HepG2 (cell line): ENCODE results near the gene NFATC2. TPM values are rescaled to one million over a fixed set of nuclear protein-coding genes. Genes with fewer than 3 reads are reported as not detected.

ENCODE experiments used
- ARNTL ChIP-seq: sonication (generic); formaldehyde crosslinking; IDR thresholded peaks from 2 replicates; pipeline ENCODE4 v1.4.0; 2020; ENCODE audit warnings: mild to moderate bottlenecking, missing genetic modification reagents
- ATF7-NPFF ChIP-seq: sonication (generic); formaldehyde crosslinking; IDR thresholded peaks from 2 replicates; pipeline ENCODE4 v1.8.1; 2023; ENCODE audit warnings: mild to moderate bottlenecking, low read depth, missing genetic modification reagents, moderate library complexity
- CEBPZ ChIP-seq: IDR thresholded peaks from 2 replicates; pipeline ENCODE4 v1.6.1; 2012; ENCODE audit warnings: low read length, improper control_type of control experiment
- ELF4 ChIP-seq: sonication (generic); formaldehyde crosslinking; IDR thresholded peaks from 2 replicates; pipeline ENCODE4 v1.5.0; 2020; ENCODE audit warnings: missing genetic modification reagents, mild to moderate bottlenecking, moderate library complexity, borderline replicate concordance
- MAFF ChIP-seq: IDR thresholded peaks from 2 replicates; pipeline ENCODE4 v1.6.1; 2011; ENCODE audit warnings: low read depth, low read length, improper control_type of control experiment
- MIER2 ChIP-seq: IDR thresholded peaks from 2 replicates; pipeline ENCODE4 v1.6.1; 2016; ENCODE audit warnings: missing biosample characterization, missing genetic modification reagents
- NCOA5 ChIP-seq: sonication (generic); formaldehyde crosslinking; IDR thresholded peaks from 2 replicates; pipeline ENCODE4 v1.4.0; 2020; ENCODE audit warnings: missing genetic modification reagents
- NR2F6 ChIP-seq, 2 experiments: IDR thresholded peaks; 2 replicates each; pipeline ENCODE4 v1.6.1; 2016; ENCODE audit warnings: antibody characterized with exemption in 1 of 2, mild to moderate bottlenecking in 1 of 2
- NRL ChIP-seq: sonication (generic); formaldehyde crosslinking; IDR thresholded peaks from 2 replicates; pipeline ENCODE4 v1.5.0; 2020; ENCODE audit warnings: missing genetic modification reagents, mild to moderate bottlenecking, moderate library complexity, borderline replicate concordance
- SMAD1 ChIP-seq: sonication (generic); formaldehyde crosslinking; IDR thresholded peaks from 2 replicates; pipeline ENCODE4 v1.4.0; 2020; ENCODE audit warnings: missing genetic modification reagents, low read depth, mild to moderate bottlenecking, borderline replicate concordance
- SNAPC4 ChIP-seq: sonication (generic); formaldehyde crosslinking; IDR thresholded peaks from 2 replicates; pipeline ENCODE4 v1.4.0; 2020; ENCODE audit warnings: mild to moderate bottlenecking, missing genetic modification reagents
- THAP11 ChIP-seq: IDR thresholded peaks from 2 replicates; pipeline ENCODE4 v1.6.1; 2016; ENCODE audit warnings: missing biosample characterization, missing genetic modification reagents
- TOE1 ChIP-seq: sonication (generic); formaldehyde crosslinking; IDR thresholded peaks from 2 replicates; pipeline ENCODE4 v1.4.0; 2020; ENCODE audit warnings: mild to moderate bottlenecking, missing genetic modification reagents
- TSC22D2 ChIP-seq: sonication (generic); formaldehyde crosslinking; IDR thresholded peaks from 2 replicates; pipeline ENCODE4 v1.5.1; 2020; ENCODE audit warnings: missing genetic modification reagents, mild to moderate bottlenecking, borderline replicate concordance
- ZFP62 ChIP-seq: sonication (generic); formaldehyde crosslinking; IDR thresholded peaks from 2 replicates; pipeline ENCODE4 v1.4.0; 2020; ENCODE audit warnings: missing genetic modification reagents
- ZMAT3 ChIP-seq: sonication (generic); formaldehyde crosslinking; conservative IDR thresholded peaks from 2 replicates; pipeline ENCODE4 v1.7.0; 2021; ENCODE audit warnings: missing genetic modification reagents
- ZNF205 ChIP-seq: IDR thresholded peaks from 2 replicates; pipeline ENCODE4 v1.6.1; 2018; ENCODE audit warnings: missing biosample characterization, missing genetic modification reagents
- ZNF253 ChIP-seq: sonication (generic); formaldehyde crosslinking; IDR thresholded peaks from 2 replicates; pipeline ENCODE4 v1.8.0; 2022; ENCODE audit warnings: mild to moderate bottlenecking, missing genetic modification reagents, borderline replicate concordance
- ZNF350 ChIP-seq: sonication (generic); formaldehyde crosslinking; IDR thresholded peaks from 2 replicates; pipeline ENCODE4 v1.4.0; 2020; ENCODE audit warnings: mild to moderate bottlenecking, low read depth, missing genetic modification reagents, borderline replicate concordance
- ZNF556 ChIP-seq: sonication (generic); formaldehyde crosslinking; IDR thresholded peaks from 2 replicates; pipeline ENCODE4 v1.4.0; 2020; ENCODE audit warnings: mild to moderate bottlenecking, missing genetic modification reagents, borderline replicate concordance
- ZNF562 ChIP-seq: sonication (generic); formaldehyde crosslinking; IDR thresholded peaks from 2 replicates; pipeline ENCODE4 v1.8.0; 2022; ENCODE audit warnings: missing genetic modification reagents, borderline replicate concordance
- ZNF724P ChIP-seq: sonication (generic); formaldehyde crosslinking; IDR thresholded peaks from 2 replicates; pipeline ENCODE4 v1.8.0; 2022; ENCODE audit warnings: missing genetic modification reagents, borderline replicate concordance
- polyA plus RNA-seq, 8 experiments: library from polyadenylated mRNA; depleted of rRNA in 3 of 8; stranded (reverse) in 7 of 8; unstranded in 1 of 8; fragments of >200 nt; fragmentation: Illumina TruSeq in 4 of 8; extraction: Trizol in 4 of 8; gene quantifications; 2 replicates each; pipeline versions ENCODE4 v1.2.1 to v1.2.3, GENCODE V29; 2011 to 2016; ENCODE audit warnings: low read depth in 4 of 8, missing spikeins in 1 of 8, mixed read lengths in 1 of 8; ENCODE audit not compliant: insufficient read depth in 1 of 8
- total RNA-seq, 5 experiments: library from RNA; depleted of rRNA; stranded (reverse); fragments of >200 nt; fragmentation: Illumina TruSeq; extraction: Trizol; gene quantifications; 2 replicates each; pipeline ENCODE4 v1.2.3, GENCODE V29; 2016; ENCODE audit warnings: low read depth in 1 of 5

NFATC2 gene
- total and polyA plus RNA-seq, 2 of the 13 experiments (the other 11 are each of a cell fraction or from before 2014, with no cell fraction given): 1.9 to 3.3 TPM

DNA sequence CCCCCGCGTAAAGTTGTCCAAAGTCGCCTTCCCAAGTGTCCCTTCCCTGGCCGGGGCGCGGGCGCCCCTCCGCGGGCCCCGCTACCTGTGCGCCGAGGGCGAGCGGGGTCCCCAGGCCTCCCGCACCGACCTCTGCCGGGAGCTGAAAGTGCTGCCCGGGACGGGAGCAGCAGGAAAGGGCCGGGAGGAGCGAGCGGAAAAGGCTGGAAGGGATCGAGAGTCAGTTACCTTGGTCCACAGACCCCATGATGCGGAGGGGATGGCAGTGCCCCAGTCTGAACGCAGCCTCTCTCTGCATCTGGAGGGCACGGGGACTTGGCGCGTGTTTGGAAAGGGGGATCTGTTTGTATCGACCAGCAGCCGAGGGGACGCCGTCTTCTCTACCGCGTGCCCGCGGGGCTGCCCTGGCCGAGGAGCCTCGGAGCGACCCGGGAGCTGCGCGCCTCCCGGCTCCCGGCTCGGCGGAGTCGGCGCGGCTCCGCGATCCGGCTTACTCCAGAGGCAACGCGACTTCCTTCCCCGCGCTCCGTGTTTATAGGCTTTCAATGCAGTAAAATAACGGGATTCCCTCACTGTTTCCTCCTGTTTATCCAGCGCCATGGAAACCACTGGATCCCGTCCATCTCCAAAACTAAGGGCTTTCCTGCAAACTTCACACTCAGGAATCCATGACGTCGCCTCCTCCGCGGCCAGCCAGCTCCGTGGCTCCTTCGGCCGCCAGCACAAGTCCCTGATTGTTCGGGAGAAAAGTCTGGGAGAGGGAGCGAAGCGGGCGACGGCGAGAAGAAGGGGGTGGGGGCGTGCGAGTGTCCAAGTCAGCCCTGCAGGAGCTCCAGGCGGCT lies 20.0 kb upstream of the NFATC2 start (continued):
- TF ChIP-seq CEBPZ (no peak), NR2F6 (IDR thresholded peaks at IDR 0.05) (no peak), NR2F6 (CRISPR knock-in tag; IDR thresholded peaks at IDR 0.05) (no peak), ZNF350 (CRISPR knock-in tag) (no peak), ZMAT3 (CRISPR knock-in tag) (0 out of 2 replicates have a peak, but pooled peaks have one; percentile 61), TSC22D2 (peak; percentile 45; the same call in 1 of the 2 replicates), MAFF (no peak), ZNF556 (peak; percentile 47; the same call in 1 of the 2 replicates), ZNF253 (CRISPR knock-in tag) (no peak), ZNF562 (CRISPR knock-in tag) (no peak), ATF7-NPFF (CRISPR knock-in tag) (no peak; the same call in 1 of the 2 replicates), MIER2 (CRISPR knock-in tag) (no peak), ELF4 (no peak), NCOA5 (CRISPR knock-in tag) (no peak), TOE1 (CRISPR knock-in tag) (no peak), THAP11 (CRISPR knock-in tag) (no peak), ZNF724P (CRISPR knock-in tag) (no peak), ARNTL (no peak), SNAPC4 (CRISPR knock-in tag) (no peak), NRL (CRISPR knock-in tag) (no peak), SMAD1 (peak; percentile 82; the same call in 1 of the 2 replicates), ZNF205 (CRISPR knock-in tag) (no peak), ZFP62 (CRISPR knock-in tag) (no peak)
